GDM1 (cell line): ENCODE data around the gene RAI14.
"Not testable (repeated sequence)": the region's sequence is repeated elsewhere in the genome, so short reads cannot be mapped to it uniquely, and the experiment has no call there.

Experiments used
- DNase-seq: peaks from one replicate; lab custom pipeline; 2025; lab: John Stamatoyannopoulos, UW

RAI14 gene

DNA sequence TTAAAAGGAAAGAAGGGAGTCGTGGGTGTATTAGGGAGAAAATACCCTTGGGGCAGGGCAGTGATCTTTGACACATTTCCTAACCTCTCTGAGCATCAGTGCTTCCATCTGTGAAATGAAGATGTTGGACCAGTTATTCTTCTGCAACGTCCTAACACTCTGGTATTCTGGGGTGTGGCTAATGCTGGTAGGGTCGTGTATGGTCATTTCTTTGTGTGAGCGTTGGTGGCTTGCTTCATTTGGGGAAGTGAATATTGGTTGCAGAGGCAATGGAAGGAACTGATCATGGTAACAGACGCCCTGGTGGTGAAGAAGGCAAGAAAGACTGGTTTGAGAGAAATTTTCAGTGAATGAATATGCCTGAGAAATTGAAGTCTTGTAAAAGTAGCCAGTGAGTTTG is 114.9 kb downstream of the RAI14 start:
- no peak for DNase-seq

DNA sequence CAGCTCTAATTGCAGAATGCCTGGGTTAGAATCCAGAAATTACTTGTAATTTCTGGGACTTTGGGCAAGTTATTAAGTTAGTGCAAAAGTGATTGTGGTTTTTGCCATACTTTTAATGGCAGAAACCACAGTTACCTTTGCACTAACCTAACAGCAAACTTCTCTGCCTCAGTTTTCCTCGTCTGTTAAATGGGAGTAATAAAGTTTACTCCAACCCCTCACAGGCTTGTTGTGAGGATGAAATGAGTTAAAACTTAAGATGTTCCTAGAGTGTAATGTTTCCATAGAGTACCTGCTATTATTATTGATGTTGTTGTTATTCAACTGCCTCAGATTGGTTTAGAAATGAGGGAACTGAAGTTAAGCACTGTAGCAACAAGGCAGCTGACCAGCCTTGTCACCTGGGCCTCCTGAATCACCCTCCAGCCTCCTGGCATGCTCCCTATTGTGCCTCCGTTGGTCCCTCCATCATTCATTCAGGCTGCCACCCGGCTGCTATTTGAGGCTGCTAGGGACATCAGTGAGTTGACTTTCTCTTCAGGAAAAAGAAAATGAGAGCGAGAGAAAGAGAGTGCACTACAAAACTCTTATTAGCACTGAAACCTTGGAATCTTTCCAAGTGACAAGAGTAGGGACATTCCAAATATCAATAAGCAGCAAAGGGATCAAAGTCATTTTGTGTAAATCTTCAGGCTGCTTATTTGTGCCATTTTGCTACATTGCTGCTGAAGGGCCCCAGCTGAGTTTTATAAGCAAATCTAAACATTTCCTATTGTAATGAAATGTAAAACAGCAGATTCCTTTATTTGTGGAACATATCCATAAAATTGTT is 116.4 kb downstream of the RAI14 start:
- no peak for DNase-seq

DNA sequence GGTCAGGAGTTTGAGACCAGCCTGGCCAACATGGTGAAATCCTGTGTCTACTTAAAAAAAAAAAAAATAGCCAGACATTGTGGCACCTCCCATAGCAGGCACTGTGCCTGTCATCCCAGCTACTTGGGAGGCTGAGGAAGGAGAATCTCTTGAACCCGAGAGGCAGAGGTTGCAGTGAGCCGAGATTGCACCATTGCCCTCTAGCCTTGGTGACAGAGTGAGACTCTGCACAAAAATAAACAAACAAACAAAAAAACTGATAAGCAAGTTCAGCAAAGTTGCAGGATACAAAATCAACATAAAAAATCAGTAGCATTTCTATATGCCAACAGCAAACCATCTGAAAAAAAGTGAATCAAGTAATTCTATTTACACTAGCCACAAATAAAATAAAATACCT is 118.0 kb downstream of the RAI14 start:
- DNase-seq: no peak

DNA sequence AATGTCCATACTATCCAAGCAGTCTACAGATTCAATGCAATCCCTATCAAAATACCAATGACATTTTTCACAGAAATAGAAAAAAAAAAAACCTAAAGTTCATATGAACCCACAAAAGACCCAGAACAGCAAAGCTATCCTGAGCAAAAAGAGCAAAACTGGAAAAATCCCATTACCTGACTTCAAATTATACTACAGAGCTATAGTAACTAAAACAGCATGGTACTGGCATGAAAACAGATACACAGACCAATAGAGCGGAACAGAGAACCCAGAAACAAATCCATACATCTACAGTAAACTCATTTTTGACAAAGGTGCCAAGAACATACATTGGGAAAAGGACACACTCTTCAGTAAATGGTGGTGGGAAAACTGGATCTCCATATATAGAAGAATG is 118.5 kb downstream of the RAI14 start:
- DNase-seq: not testable (repeated sequence)

DNA sequence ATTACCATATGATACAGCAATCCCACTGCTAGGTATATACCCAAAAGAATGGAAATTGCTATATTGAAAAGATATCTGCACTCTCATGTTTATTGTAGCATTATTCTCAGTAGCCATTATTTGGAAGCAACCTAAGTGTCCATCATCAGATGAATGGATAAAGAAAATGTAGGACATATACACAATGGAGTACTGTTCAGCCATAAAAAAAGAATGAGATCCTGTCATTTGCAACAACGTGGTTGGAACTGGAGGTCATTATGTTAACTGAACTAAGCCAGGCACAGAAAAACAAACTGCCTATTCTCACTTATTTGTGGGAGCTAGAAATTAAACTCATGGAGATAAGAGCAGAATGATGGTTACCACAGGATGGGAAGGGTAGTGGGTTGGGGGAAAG is 119.8 kb downstream of the RAI14 start:
- DNase-seq: no peak

DNA sequence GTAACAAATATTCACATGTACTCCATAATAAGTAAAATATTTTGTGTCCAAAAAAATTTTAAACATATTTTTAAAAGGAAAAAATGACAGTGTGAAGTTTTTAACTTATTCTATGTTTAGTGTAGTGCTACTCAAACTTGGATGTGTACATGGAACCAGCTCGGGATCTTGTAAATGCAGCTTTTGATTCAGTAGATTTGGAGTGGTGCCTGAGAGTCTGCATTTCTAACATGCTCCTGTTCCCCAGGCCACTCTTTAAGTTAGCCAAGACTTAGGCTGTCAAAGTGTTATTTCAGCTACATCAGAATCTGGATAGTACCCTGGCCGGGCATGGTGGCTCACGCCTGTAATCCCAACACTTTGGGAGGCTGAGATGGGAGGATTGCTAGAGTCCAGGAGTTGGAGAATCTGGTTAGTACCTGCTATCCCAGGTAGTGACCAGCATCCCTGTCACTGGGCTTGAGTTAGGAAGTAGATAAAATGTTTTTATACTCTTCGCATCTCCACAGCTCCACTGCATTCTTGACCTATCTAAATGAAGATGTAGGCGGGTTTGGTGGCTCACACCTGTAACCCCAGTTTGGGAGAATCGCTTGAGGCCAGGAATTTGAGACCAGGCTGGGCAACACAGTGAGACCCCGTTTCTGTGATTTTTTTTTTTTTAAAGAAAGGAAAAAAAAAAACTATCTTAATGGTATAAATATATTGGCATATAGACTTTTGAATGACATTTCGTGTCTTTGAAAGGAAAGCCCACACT is 122.1 kb downstream of the RAI14 start:
- no peak for DNase-seq

DNA sequence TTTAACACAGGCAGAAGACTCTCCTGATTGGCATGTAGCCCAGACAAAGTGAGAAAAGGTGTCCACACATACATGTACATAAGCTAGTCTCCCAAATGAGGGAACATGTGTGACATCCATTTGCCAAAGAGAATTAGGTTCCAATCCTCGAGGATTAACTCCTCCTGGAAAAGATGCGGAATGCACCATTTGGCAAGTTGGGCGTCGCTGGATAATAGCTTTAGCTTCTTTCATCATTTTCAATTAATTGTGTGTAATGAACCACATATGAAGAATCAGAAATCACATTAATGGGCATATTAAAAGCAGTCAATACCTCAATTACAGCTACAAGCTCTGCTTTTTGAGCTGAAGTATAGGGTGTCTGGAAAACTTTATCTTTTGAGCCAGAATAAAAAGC is 127.8 kb downstream of the RAI14 start:
- DNase-seq: not testable (repeated sequence)

DNA sequence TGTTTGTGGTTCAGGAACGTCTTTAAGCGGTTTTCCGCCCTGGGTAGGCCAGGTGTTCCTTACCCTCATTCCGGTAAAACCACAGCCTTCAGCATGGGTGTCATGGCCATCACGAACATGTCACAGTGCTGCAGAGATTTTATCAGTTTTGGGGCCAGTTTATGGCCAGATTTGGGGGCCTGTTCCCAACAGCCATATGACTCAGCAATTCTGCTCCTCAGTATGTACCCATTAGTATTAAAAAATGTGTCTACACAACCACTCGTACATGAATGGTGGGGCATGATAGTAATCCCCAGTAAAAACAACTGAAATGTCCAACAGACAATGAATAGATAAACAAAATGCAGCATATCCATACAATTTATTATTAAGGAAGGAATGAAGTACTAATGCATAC is 130.9 kb downstream of the RAI14 start:
- no peak for DNase-seq

DNA sequence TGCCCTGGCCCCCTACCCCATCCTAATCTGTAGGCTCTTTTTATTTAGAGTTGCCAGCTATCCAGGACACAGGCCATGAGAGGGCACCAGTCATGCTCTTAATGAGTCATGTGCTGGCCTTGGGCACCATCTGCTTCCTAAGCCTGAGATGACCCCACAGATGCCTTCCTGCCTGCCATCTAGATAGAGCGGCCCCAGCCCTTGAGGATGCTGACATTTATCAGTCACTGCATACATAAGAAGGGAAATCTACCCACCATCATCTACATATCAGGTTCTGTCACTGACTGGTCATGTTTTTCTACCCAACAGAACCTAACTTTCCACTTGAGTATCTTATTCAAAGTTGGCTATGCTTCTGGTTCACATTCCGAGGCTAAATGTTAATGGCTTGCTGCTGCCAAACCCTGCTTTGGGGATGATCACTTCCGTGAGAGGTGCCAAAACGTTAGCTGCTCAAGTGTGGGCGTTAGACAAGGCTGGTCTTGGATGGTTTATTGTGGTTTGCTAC is 132.9 kb downstream of the RAI14 start:
- no peak for DNase-seq

DNA sequence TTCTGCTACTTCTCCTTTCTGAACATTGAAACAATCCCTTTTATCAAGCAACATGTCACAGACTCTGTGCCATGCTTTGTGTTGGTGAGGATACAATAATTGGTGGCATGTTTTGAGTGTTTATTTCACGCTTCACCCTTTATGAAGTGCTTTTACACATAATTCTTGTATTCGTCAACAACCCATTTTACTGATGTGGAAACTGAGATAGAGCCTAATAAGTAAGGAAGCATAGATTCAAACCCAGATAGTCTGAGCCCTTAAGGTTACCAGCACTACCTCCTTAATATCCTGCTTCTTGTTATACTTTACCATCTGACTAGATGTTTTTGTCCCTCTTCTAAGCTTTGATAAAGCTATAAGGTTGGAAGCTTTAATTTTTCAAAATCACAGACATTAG is 133.5 kb downstream of the RAI14 start:
- no peak for DNase-seq

DNA sequence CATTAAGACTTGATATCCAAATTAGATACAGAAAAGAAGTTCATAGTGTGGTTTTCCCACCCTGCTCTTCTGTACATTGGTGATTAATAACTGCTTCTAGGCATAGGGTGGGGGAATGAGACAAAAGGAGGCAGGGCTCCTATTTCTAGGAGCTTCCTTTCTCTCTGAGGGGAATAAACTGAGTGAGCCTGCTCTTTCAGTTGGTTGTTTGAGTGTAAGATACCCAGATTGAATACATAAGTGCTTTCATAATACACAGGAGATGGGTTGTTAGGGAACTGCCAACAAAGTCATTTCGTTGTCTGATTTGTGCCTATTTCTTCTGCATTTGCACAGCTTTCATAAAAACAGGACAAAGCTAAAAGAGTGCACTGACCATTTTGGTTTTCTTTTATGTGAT is 133.9 kb downstream of the RAI14 start:
- DNase-seq: no peak

DNA sequence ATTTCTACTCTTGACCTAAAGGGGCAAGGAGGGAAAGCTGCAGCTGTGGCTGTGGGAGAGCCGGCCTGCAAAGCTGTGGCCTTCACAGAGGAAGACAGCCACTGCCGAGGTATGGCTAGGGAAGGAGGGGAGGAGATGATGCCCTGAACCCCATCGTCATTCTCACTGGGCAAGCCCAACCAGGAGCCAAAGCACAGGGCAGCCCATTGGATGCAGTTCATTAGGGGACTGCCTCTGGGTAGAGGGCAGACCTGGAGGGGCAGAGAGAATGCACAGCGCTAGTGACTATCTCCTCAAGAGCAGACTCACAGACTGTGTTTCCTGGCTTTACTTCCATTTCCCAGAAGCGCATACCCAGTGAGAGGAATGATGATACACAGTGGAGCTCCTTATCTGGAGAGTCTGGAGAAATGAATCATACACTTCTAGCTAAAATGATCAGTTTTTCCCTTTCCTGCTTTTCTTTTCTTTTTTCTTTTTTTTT is 135.7 kb downstream of the RAI14 start:
- DNase-seq: no peak

DNA sequence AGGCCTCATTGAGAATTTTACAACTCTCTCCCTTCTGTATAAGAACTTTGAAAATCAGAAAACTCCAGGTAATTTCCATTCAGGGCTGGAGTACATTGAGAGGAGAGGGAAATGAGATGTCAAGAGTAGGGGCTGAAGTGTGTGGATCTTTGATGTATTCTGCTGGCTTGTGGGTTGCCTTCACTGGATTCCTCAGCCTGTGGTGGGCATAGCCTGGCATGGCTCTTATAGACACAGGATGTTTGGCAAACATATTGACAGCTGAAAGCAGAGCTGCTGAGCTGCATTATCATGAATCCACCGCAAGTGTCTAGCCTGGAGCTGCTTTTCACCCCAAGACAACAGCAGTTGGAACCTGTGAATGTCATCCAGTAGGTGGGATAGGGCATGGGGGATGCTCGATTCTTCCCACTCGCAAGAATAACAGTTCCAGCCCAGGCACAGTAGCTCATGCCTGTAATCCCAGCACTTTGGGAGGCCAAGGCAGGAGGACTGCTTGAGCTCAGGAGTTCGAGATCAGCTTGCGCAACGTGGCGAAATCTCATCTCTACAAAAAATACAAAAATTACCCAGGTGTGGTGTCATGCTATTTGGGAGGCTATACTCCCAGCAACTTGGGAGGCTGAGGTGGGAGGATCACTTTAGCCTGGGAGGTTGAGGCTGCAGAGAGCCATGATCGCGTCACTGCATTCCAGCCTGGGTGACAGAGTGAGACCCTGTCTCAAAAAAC is 146.9 kb downstream of the RAI14 start:
- no peak for DNase-seq

DNA sequence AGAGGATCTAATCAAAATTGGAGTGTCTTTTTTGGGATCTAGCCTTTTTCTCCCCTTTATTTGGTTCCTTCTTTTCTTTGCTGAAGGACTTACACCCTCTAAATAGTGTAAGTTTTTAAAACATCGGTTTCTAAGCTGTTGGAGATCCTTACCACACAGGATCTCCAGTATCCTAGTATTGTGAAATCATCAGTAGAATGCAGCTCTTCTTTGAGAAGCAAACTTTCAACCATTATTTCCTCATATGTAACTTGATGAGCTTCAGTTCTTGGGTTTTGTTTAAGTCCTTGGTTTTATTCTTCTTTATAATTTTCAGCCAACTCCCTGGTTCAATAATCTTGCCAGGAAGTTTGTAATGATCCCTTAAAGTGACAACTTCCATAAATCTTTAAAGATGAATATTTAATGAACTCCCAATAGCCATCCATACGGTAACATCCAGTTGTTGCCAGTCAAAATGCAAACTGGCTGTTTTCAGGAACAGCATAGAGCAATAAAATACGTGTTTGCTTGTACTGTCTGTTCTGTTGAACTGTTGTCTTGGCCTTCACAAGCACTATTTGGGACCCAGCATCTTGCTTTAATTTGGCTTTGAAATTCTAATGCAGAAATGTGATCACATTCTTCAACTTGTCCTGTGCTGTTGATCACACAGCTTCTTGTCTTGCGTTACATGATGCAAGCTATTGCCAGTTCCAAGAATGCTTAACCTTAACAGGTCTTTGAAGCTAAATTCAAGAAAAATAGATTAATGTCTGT is 148.0 kb downstream of the RAI14 start:
- no peak for DNase-seq

DNA sequence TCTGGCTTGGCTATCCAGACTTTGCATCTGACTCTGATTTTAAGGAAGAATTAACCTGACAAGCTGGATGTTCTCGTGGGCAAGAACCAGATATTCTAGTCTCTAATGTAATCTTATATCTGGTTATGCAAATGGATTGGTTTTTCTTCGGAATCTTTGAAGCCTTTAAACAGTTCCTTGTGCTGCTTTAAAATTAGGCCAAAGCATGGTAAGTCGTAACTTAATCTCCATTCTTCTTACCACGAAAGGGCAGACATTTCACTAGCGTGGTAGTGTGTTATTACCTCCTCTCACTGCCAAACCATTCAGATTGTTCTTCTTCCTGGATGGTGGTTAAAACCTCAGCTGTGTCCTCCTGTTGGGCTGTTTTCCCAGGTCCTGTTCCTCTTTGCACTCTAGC is 148.8 kb downstream of the RAI14 start:
- no peak for DNase-seq

DNA sequence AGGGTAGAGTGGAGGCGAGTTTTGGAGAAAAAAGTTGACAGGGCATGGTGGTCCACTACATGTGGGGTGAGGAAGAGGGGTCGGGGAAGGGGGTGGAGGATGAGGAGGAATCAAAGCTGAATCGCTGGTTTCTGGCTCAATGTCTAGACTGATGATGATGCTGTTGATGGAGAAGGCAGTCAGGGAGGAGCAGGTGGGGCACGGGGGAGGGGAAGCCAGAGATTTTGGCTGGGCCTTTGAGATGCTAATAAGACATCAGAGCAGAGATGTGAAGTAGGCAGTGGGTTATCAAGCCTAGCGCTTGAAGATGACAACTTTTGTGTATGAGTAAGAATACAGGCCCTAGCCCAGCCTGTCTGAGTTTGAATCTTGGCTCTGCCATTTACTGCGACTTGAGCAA is 150.4 kb downstream of the RAI14 start:
- DNase-seq: no peak

DNA sequence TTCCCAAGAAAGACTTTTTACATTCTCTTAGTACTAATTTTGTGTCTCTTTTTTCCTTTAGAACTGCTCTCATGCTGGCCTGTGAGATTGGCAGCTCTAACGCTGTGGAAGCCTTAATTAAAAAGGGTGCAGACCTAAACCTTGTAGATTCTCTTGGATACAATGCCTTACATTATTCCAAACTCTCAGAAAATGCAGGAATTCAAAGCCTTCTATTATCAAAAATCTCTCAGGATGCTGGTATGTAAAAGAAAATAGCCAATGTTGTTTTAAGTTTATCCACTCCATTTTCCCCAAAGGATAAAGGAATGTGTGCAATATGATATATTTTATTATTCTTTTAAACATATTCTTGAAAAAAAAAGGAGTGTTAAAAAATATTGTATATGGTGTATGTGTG is 155.6 kb downstream of the RAI14 start:
- DNase-seq: no peak

DNA sequence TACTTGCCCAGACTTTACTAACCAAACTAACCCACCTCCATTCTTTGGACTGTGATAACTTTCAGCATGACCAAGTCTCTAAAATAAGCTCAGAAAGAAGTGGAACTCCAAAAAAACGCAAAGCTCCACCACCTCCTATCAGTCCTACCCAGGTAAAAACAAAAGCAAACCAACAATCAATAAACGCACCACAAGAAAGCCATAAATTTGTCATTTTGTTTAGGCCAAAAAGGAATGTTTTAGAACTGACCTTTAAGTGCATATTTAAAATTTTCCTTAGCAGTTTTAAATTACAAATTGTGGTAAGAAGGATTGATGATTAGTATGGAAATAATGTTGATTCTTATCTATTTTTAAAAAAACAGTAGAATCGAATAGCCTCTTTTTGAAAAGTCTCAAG is 157.4 kb downstream of the RAI14 start:
- no peak for DNase-seq

DNA sequence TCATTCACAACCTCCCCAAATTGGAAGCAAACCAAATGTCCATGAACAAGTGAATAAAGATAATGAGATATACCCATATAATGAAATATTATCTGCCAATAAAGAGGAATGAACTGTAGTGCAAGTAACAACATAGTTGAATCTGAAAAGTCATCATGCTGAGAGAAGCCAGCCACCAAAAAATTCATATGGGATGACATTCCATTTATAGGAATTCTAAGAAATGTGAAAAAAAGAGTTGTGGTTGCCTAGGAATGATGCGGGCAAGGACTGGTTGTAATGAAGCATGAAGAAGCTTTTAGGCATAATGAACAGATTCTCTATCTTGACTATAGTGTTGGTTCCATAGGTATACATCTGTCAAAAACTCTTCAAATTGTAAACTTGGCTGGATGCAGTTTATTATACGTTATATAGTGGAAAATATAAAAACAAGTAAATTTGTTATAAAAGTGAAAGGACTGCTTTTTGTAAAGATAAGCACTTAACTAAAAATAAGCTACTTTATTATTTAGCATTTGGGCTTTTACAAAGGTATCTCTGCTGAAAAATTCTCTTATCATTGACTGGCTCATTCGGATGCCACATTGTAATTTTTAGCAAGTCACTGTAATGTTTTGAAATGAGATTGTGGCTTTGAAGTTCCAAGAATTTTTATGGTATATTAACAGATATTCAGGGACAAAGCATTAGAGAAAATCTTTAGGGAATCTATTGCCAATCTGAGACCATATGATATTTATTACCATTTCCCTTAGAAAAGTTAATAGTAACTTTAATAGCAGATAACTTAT is 161.6 kb downstream of the RAI14 start:
- DNase-seq: no peak

DNA sequence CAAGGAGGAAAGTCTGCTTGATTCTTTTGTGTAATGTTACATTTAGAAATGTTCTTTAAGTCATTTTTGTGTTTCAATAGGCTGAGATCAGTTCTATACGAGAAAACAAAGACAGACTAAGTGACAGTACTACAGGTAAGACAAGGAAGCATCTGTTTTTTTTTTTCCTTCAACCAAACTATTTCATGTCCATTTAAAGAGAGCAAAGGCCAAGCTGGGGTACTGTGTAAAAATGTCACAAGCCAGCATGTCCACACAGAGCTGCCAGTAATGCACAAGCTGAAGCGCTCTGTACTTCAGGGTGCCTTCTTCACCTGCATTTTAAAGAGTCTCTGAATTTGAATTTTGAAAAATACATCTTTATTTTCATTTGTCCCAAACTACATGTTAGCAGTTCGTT is 162.6 kb downstream of the RAI14 start:
- DNase-seq: no peak

DNA sequence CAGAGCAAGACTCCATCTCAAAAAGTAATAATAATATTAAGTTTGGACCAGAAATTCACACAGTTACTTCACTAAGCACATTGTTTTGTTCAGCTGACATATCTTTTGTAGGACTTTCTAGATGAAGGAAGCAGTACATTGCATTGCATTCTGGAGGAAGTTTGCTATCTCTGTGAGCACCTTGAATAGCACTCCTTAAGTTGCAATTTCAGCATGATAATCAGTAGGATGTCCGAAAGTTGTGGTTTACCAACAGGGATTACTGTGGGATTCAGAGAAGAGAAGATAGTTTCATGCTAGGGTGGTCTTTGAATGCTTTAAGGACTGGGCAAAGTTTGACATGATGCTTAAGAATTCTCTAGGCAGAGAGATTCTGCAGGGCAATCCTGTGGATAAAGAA is 164.5 kb downstream of the RAI14 start:
- DNase-seq: no peak
